Measurements from ENCODE around the gene NPY5R.

NPY5R gene

DNA sequence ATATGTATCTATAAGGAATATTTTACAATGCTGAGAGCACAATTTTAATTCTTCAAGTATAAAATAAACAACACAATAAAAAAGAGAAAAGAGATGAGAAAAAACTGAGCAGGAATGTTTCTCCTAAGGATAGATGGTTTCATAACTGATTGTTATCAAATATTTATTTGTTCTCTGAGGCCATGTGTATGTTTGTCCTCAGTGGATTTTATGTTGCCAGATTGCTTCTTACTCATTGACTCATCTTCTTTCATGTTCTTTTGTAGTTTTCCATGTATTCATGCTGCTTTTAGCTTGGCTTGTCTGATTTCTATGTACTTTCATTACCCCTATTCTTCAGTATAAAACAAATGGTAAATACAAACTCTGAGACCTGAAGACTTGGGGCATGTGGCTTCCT lies 41.2 kb downstream of the NPY5R start:
- Histone ChIP-seq H3K27ac (ENCODE audit: extremely low read depth, low read depth, low read length) (no peak overlapping the region), H3K36me3 (ENCODE audit: control insufficient read depth in 2 of 2, insufficient read depth in 1 of 2, low read length in 2 of 2) (no peaks in the 10 kb centered on the region), H3K4me3 (ENCODE audit: low read depth, low read length) (no peak overlapping the region), H3K4me1 (ENCODE audit: control insufficient read depth, insufficient read depth, low read length) (no peaks in the 10 kb centered on the region), H3K9me3 (ENCODE audit: control insufficient read depth, insufficient read depth, low read depth, low read length) (no peaks in the 10 kb centered on the region)
- TF ChIP-seq, protein P1, sequence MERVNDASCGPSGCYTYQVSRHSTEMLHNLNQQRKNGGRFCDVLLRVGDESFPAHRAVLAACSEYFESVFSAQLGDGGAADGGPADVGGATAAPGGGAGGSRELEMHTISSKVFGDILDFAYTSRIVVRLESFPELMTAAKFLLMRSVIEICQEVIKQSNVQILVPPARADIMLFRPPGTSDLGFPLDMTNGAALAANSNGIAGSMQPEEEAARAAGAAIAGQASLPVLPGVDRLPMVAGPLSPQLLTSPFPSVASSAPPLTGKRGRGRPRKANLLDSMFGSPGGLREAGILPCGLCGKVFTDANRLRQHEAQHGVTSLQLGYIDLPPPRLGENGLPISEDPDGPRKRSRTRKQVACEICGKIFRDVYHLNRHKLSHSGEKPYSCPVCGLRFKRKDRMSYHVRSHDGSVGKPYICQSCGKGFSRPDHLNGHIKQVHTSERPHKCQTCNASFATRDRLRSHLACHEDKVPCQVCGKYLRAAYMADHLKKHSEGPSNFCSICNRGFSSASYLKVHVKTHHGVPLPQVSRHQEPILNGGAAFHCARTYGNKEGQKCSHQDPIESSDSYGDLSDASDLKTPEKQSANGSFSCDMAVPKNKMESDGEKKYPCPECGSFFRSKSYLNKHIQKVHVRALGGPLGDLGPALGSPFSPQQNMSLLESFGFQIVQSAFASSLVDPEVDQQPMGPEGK (tag by site-specific recombination; IDR thresholded peaks at IDR 0.05) = no peak
- TF ChIP-seq ZNF785 (tag by site-specific recombination; IDR thresholded peaks at IDR 0.05) (no peak), ZBTB48 (tag by site-specific recombination; IDR thresholded peaks at IDR 0.05) (no peak), ZBTB1 (tag by site-specific recombination; IDR thresholded peaks at IDR 0.05) (no peak)
- POLR2A ChIA-PET = no interaction called here
- CTCF ChIA-PET = no interaction called here

GRCh38 chr4:163385466-163385865 lies 41.8 kb downstream of the NPY5R start:
- H3K4me3 ChIP-seq (ENCODE audit: low read depth, low read length) = no peak overlapping the region
- POLR2A ChIA-PET = no interaction called here
- no peaks in the 10 kb centered on the region for H3K9me3 ChIP-seq (ENCODE audit: control insufficient read depth, insufficient read depth, low read depth, low read length)
- no peak overlapping the region for H3K27ac ChIP-seq (ENCODE audit: extremely low read depth, low read depth, low read length)
- CTCF ChIA-PET = no interaction called here
- no peaks in the 10 kb centered on the region for H3K4me1 ChIP-seq (ENCODE audit: control insufficient read depth, insufficient read depth, low read length)
- TF ChIP-seq ZNF664 (tag by site-specific recombination; IDR thresholded peaks at IDR 0.05) (no peak), ZNF639 (tag by site-specific recombination; IDR thresholded peaks at IDR 0.05) (no peak), ZNF132 (tag by site-specific recombination; IDR thresholded peaks at IDR 0.05; ENCODE audit: borderline replicate concordance) (no peak), KLF17 (tag by site-specific recombination; IDR thresholded peaks at IDR 0.05) (no peak), ZBTB17 (tag by site-specific recombination; IDR thresholded peaks at IDR 0.05) (no peak), ZNF48 (tag by site-specific recombination; IDR thresholded peaks at IDR 0.05) (no peak), ZNF10 (tag by site-specific recombination; IDR thresholded peaks at IDR 0.05) (no peak), ZNF514 (tag by site-specific recombination; IDR thresholded peaks at IDR 0.05) (no peak), ZNF211 (tag by site-specific recombination; IDR thresholded peaks at IDR 0.05; ENCODE audit: low read depth) (no peak), ZNF791 (tag by site-specific recombination; IDR thresholded peaks at IDR 0.05) (no peak), ZBTB6 (tag by site-specific recombination; IDR thresholded peaks at IDR 0.05) (no peak), PRDM4 (tag by site-specific recombination; IDR thresholded peaks at IDR 0.05) (no peak)
- H3K36me3 ChIP-seq (ENCODE audit: control insufficient read depth in 2 of 2, insufficient read depth in 1 of 2, low read length in 2 of 2) = no peaks in the 10 kb centered on the region

All from HEK293 (cell line).